ENCODE results near the gene TMSB10.

TMSB10 gene

DNA sequence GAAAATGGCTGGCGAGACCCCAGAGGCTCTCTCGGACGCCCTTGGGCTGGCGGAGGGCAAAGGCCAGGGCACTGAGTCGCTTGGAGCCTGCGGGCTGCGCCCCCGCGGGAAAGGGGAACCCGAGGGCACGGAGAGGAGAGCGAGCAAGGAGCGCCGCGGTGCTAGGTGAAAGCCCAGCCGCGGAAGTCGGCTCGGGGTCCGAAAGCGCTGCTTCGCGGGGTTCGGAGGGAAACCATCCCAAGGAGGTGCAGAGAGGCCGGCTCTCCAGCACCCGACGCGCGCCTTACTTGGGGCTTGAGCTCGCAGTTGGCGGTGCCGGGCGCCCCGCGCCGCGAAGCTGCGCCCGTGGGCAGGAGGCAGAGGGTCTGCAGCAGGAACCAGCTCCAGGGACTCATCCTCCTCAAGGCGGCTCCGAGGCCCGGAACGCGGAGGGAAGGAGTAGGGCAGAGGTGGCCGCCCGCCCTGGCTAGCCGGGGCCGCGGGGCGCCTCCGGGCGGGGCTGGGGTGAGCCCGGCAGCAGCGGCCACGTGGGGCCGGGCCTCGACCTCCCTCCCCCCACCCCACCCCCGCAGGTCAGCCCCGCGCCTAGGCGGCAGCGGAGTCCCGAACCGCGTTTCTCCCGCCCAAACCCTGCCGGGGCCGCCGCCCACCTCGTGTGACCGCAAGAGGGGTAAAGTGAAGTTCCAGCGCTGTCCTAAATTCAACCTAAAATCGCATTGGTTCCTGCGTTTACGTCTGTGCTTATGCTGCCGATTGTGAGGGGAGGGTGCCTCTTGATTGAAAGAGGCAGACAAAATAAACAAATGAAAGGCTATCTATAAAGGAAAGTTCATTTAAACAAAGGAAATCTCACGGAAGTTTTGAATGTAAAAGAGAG, 24.6 kb upstream of the TMSB10 start, which contains the start of gene TRABD2A:
TRABD2A (minus strand) TSS at position 440 of the 877 bp plus-strand sequence; CDS start at position 395, 45 bp downstream.
- peak; percentile 60 for DNase-seq

DNA sequence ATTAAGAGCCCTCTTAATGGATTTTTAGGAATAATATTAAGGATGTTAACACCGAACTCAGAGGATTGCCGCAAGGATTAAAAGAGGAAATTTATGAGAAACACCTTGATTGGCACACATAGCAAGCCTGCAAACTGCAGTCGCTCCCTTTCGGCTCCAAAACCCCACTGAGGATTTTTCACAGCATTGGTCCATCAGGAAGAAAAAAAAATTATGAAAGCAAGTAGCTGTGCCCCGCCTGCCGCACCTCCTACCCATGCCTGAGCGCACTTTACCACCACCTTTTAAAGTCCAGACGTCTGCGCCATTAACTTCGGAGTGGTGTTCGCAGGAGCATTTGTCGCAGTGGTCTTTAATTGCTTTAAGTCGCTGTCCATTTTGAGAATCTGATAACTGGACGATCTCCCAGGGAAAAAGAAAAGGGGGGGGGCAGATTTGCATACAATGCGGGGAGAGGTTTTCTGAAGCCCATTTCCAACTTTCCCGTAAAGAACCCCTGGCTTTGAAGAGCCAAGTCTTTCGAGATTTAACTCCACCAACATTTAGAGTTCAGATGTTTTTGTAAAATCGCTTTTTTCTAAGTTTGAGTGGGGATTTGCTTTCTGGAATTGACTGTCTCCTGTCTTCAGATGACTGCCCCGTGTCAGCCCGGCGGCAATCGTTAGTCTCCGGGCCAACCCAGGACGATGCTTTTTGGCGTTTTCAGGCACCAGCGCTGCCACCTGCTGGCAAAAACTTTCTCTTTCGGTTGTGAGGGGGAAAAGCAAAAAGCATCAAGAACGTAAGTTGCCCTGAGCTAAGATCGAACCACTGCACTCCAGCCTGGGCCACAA, 23.7 kb upstream of the TMSB10 start:
- DNase-seq = peak; percentile 86

DNA sequence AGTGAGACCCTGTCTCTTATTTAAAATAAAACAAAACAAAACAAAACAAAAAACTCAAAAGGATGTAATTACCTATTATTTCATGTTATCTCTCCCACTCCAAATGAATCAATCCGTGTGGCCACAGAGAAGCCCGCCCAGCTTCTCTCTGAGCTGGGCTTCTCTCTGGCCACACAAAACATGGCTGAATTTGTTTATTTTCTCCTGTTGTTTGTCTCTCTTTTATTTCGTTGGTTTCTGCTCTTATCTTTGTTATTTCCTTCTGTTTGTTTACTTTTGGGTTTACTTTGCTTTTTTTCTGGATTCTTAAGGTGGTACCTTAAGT, 23.1 kb upstream of the TMSB10 start:
- DNase-seq = no peak

DNA sequence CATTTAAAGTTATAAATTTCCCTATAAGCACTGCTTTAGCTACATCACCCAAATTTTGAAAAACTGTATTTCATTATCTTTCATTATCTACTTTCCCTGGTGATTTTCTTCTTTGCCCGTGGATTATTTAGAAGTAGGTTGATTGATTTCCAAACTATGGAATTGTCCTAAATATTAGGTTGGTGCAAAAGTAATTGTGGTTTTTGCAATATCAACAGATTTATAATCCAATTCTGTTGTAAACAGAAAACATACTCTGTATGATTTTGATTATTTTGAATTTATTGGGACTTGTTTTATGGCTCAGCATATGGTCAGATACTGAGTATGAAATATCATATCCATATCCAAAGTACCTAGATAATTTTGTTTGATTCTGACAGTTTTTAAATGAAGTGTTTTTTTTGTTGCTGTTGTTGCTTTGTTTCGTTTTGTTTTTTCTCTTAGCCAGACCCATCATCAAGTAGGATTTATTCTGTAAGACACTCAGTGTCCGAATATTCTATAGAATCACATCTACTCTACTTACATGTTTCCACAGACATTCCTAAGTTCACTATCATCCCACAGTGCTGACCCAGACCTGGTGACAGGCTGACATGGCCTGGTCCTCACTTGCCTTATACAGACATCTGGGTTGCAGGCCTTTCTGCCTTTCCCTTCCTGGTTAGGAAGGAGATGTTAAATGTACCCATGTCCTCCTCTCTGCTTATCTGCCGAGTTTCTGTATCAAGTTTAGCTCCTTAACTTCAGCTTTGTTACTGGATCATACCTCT, 22.5 kb upstream of the TMSB10 start:
- DNase-seq = no peak

DNA sequence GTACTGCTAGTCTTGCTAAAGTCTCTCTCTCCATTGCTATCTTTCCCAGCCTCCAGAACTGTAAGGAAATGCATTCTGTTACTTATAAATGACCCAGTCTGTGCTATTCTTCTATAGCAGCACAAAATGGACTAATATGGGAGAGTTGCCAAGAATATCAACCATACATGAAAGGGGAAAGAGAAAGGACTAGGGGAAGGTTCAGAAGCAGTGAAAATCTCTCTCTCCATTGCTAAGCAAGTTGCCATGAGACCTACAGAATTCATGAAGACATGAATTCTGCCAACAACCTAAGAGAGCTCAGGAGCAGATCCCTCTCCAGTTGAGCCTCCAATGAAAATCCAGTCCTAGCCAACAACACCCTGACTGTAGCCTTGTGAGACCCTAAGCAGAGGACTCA, 21.0 kb upstream of the TMSB10 start:
- DNase-seq = no peak

DNA sequence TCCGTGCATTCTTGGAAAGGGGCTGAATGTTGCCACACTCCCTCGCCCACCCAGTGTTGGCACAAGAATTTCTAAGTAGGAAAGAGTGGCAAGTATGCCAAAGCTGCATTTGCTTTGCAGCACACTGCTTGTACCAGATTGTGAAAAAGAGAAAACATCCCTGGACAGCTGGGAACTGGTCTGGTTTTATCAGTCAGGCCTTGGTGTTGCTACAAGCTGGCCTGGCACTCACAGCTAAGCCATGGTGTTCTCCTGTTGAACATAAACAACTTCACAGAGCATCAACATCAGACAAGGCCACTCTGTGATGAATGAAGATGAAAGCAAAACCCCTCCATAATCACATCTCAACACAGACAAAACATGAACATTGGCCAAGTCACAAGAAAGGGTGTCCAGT, 20.3 kb upstream of the TMSB10 start:
- DNase-seq = no peak

DNA sequence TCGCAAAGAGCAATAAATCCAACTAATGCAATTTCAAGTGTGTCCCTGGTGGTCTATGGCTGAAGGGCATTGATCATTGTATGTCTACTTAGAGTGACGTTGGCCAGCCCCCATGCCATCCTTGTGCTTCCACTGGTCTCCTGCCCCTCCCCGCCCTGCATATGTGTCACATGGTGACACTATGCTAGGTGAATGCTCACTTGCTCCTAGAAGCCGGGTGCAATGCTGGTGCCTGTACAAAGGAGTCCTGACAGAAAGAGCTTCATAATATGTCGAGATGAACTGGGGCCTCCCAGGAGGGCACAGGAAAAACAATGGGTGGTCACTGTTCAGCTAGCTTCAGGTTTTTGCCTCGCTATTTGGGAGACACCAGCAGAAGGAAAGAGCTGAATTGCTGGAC, 18.7 kb upstream of the TMSB10 start:
- no peak for DNase-seq

DNA sequence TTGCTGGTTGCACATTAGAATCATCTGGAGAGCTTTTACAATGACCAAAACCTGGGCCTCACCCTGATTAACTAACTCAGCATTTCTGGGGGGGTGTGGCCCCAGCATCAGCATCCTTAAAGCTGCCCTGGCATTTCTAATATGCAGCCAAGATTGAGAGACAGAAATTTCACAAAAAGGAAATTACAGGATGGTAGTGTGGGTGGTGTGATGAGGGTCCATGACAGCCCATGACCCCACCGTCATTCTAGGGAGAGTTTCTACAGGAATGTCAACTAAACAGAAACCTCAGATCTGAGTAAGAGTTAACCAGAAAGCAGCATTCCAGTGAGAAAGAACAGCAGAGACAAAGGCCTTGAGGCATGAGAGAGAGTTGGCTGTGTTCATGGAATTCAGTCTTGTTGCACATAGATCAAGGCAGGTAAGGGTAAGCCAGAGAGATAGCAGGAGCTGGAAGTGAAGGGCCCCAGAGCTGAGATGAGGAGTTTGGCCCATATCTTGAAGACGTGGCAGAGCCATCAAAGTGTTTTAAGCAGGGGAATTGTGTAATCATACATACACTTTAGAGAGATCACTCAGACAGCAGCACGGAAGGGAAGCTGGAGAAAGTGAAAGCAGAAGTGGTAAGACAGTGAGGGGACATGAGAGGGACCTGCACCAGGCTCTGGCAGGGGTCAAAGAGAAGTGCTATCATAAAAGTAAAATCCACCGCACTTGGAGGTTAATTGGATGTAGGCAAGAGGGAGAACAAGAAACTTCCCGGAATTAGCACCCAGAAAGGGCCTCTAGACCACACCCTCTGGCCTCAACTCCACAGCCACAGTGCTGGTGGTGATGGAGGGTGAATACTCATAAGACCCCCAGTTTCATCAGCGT, 16.8 kb upstream of the TMSB10 start:
- peak; percentile 32 for DNase-seq

DNA sequence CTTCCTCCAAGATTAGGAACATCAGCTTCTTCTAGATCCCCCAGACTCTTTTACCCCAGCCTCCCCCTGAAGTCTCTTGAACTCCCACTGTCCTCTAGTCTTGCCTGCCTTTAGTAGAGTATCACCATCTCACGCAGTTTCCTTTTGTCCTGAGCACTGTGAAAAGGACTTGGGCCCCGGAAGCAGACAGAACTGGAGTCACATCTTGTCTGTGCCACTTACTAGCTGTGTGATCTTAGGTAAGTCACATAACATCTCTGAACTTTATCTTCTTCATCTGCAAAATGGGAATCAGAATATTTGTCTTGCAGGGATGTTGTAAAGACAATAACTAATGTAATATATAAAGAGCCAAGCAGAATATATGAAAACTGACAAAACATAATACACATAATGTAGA, 16.1 kb upstream of the TMSB10 start:
- DNase-seq = no peak

DNA sequence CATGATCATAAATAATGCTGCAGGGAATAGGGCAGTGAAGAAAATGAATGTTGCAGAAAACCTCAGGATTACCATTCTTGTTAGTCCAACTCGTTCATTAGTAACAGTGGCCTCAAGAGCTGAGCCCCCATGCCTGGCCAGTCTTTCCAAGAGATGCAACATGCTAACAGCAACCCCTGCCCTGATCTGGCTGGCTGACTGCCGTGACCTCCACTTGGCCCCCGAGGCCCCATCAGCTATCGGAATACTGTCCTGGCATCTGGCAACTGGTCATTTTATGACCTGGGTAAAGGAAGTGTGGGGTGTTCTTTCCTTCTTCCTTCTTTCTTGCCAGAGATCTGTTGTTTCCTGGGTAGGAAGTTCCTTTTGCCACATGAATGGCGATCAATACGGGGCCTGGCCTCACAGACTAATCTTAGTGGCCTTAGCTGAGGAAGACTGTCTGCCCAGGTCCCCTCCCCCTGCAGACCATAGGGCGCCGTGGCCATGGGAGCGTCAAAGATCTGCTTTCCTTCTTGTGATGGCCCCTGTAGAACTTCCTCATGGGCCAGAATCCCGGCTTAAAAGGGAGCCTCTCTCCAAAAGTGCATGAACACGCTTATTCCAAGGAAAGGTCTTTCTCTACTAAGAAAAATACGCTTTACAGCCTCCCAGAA, 14.0 kb upstream of the TMSB10 start:
- DNase-seq = no peak

DNA sequence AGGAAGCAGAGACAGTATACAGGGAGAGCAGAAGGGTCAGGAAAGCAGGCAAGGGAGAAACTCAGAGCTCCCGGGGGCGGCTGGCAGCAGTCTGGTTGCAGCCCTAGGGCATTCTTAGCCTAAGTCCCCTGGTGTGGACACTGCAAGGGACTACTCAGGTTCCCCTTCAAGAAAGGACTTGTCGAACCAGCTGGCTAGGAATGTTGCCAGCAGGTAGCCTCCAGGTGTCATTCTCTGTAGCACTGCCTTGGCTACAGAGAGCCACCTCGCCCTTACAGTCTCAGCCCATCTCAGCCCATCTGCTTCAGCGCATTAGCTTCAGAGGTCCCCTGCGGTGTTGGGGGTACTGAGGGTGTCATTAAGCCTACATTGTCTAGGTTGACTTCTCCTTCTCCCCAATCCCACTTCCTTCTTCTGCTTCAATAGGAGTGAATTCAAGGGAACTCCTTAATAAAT, 11.3 kb upstream of the TMSB10 start:
- no peak for DNase-seq

DNA sequence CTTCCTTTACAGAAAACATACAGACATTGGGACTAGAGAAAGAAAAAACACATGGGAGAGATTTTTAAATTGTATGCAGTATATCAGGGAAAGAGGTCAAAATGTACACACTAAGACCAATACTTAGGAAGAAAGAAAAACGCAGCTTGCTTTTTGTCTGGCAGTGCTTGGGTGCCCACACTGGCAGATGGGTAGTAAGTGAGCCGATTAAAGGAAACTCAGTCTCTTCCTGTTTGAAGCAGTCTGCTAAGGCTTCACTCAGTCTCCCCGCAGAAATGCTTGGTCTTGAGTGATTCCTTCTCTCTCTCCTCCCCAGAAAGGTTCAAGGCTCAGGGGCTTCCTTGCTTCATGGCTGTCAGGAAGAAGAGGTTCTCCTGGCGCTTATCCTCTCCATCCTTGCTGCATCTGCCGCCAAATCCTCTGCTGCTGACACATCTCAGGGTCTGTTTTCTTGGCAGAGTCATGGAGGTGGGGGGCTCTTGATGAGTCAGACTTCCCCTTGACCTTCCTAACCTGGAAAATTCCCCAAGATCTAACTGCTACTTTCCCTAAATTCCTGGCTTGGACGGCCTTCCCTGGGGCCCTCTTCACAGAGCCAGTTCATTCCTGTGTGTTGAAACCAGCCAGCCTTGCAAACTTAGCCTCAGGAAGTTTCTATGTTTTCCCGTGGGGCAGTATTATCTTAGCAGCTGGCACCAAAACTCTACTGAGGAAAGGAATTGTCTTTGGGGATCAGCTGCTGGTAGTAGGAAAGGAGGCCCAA, 10.5 kb upstream of the TMSB10 start:
- no peak for DNase-seq

DNA sequence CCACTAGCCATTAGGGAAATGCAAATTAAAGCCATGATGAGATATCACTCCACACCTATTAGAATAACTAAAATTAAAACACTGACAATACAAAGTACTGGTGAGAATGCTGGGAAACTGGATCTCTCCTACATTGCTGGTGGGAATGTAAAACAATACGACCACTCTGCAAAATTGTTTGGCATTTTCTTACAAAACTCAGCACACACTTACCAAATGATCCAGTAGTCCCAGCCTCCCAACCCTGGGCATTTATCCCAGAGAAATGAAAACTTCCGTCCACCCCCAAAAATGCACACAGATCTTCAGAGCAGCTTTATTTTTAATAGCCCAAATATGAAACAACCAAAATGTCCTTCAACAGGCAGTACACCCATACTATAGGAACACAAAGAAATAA, 8.9 kb upstream of the TMSB10 start:
- DNase-seq = no peak

DNA sequence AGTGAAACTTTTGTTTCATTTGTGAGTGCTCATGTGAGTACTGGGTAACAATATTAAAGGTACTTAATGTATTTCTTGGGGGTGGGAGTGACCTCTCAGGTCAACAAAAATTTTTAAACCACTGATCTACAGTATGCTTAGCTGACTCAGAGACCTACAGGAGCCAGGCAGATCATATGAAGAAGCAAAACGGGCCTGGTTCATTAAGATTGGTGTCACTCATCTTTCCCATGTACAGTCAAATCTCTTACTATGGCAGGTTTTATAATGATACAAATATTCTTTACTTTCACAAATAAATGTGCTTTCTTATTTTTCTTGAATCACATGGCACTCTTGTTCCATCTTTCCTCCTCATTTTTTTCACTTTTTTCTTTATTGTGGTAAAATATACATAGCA, 7.7 kb upstream of the TMSB10 start:
- no peak for DNase-seq

DNA sequence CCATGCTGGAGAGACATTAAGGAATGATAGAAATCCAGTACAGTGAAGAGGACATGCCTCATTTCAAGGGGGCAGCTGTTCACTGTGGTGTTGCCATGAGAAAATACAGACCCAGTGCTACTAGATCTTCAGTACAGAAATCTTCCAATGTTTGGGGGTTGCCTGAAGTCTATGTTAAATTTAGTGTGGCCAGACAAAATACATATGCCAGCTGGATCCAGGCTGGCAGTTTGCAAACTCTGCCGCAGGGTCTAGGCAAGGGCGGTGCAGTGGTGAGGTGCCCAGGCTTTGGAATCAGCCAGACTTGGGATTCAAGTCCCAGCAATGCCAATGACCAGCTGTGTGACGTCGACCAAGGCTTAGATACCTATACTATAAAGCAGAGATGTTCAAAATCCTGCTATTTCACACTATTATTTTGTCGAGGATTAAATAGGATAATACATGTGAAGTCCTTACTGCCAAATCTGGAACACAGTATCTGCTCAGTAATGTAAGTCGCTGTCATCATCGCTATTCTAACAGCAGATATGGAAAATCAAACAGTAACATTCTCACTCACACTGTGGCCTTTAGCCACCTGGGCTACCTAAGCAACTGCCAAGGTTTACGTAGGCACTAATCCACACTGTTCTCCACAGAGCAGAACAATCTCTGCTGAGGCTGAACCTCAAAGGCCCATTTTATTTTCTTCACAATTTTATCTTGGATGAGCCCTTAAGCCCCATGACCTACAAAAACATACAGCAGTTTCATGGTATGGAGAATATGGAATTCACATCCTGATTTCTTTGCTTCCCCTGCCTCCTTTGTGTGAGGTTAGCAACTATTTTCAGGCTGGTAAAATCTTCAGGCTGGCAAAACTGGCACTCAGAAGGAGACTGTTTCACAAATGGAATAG, 5.9 kb upstream of the TMSB10 start:
- no peak for DNase-seq

DNA sequence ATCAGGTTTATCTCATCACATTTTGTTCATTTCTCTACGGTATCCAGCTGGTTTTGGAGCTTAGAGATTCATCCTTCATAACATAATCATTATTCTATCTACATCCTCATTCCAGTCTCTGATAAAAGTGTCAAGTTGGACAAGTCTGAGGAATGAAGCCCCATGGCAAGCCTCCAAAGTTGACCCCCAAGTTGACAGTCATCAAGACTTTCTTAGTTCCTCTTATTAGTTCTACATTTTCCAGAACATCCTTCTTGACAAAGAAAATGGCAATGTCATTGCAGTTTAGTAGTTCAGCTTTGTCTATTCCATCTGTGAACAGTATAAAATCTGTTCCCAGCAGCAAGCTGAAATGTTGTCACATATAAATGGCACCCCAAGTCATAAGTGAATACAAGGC, 4.5 kb upstream of the TMSB10 start:
- no peak for DNase-seq

DNA sequence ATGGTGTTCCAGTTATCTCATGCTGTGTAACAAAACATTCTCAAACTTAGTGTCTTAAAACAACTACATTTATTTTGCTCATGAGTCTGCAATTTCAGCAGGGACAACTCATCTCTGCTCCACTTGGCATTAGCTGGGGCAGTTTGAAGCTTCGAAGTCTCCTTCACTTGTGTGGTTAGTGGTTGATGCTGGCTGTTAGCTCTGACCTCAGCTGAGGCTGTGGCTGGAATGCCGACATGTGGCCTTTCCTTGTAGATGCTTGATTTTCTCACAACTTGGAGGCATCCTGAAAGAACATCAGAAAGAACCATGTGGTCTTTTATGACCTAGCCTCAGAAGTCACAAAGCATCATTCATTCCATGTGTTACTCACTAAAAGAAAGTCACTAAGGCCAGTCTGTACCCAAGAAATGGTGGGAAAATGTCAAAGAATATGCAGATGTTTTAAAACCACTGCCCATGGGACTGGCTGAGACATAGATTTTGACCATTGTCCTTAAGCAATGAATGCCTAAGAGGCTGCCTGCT, 3.8 kb upstream of the TMSB10 start:
- no peak for DNase-seq

DNA sequence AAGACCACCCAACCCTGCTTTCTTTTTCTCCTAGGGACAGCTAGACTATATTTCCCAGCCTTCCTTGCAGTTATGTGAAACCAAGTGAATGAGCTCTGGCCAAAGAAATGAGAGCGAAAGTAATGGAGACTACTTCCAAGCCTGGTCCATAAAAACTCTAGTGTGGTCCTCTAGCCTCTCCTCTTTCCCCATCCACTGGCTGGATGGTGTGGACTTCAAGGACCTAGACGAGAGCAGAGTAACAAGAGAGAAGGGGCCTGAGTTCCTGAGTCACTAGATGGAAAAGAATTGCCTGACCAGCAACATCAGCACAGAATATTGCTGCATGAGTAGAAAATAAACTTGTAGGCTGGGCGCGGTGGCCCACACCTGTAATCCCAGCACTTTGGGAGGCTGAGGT, 2.9 kb upstream of the TMSB10 start:
- no peak for DNase-seq

DNA sequence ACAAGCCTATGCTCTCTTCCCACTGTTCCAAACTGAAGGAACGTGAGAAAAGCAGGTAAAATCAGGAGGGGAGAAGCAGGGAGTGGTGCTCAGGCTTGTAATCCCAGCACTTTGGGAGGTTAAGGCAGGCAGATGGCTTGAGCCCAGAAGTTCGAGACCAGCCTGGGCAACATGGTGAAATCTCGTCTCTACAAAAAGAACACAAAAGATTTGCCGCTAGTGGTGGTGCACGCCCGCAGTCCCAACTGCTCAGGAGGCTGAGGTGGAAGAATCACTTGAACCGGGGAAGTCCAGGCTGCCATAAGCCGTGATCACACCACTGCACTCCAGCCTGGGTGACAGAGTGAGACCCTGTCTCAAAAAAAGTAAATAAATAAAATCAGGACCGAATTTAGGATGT, 1.3 kb upstream of the TMSB10 start:
- no peak for DNase-seq
